GM23338 (cell line): Measurements from ENCODE around the gene PDC.

Experiments used
- CTCF ChIP-seq, 2 experiments: fragments of 200-600 bp in 1 of 2; sonication (generic) in 1 of 2; conservative IDR thresholded peaks; 2 replicates each; pipeline versions ENCODE4 v1.5.1 to v1.6.1; 2016 to 2017; ENCODE audit warnings: antibody characterized with exemption in 2 of 2, low read depth in 2 of 2, mild to moderate bottlenecking in 2 of 2, moderate library complexity in 1 of 2
- EZH2 ChIP-seq: fragments of 200-600 bp; sonication (generic); IDR thresholded peaks from one replicate; pipeline ENCODE4 v1.8.0; 2017; ENCODE audit warnings: antibody characterized with exemption, mild to moderate bottlenecking, low read depth; ENCODE audit not compliant: unreplicated experiment
- JUNB ChIP-seq: IDR thresholded peaks from one replicate; pipeline ENCODE4 v1.6.1; 2016; ENCODE audit warnings: antibody characterized with exemption; ENCODE audit not compliant: unreplicated experiment
- POLR2AphosphoS5 ChIP-seq: IDR thresholded peaks from 2 replicates; pipeline ENCODE4 v1.6.1; 2016; ENCODE audit warnings: antibody characterized with exemption, low read depth

GRCh38 chr1:186438567-186438966 lies 22.3 kb downstream of the PDC start:
- TF ChIP-seq CTCF (conservative IDR thresholded peaks at IDR 0.05; ENCODE audit: low read depth in 2 of 2) (no peak), JUNB (no peak), EZH2 (no peak), POLR2AphosphoS5 (no peak)
